H1 (cell line): ENCODE results near the gene P2RX5. TPM values are rescaled to one million over a fixed set of nuclear protein-coding genes. Genes with fewer than 3 reads are reported as not detected.

Source experiments
- CTCF ChIA-PET: fragments of 300-600 bp; sonication (Branson Sonifier 250); formaldehyde crosslinking; loops from one replicate; lab custom pipeline; 2021; ENCODE audit not compliant: partially characterized antibody; lab: Charles Lee
- POLR2A ChIA-PET: fragments of 300-600 bp; sonication (Branson Sonifier 250); formaldehyde crosslinking; loops from one replicate; lab custom pipeline; 2021; ENCODE audit warnings: inconsistent platforms; ENCODE audit not compliant: partially characterized antibody; lab: Charles Lee
- DNase-seq, 2 experiments: peaks; one replicate each; pipeline versions ENCODE4 v3.0.0 to v3.0.0-alpha.2; 2010 to 2022; ENCODE audit warnings: low spot score in 2 of 2, low read depth in 1 of 2, mixed read lengths in 1 of 2
- FAIRE-seq: peaks from 2 replicates; lab custom pipeline; 2011; peaks lifted over from hg19 to GRCh38; lab: Jason Lieb, UNC
- H2AFZ ChIP-seq: 2 replicates; pipeline ENCODE4 v1.8.1; 2012; ENCODE audit warnings: low read length, inconsistent platforms
- H2AK5ac ChIP-seq: 2 replicates; pipeline ENCODE4 v1.6.1; 2013; ENCODE audit warnings: low read depth, low read length
- H2BK120ac ChIP-seq: replicated peaks from 2 replicates; pipeline ENCODE3; 2013; ENCODE audit warnings: low read depth, low read length, inconsistent platforms
- H2BK12ac ChIP-seq: 2 replicates; pipeline ENCODE4 v1.6.1; 2013; ENCODE audit warnings: low read depth, low read length
- H2BK15ac ChIP-seq: 2 replicates; pipeline ENCODE4 v1.6.1; 2013; ENCODE audit warnings: low read length
- H2BK20ac ChIP-seq: 2 replicates; pipeline ENCODE4 v1.6.1; 2013; ENCODE audit warnings: low read length
- H2BK5ac ChIP-seq: 2 replicates; pipeline ENCODE4 v1.6.1; 2013; ENCODE audit warnings: low read depth, low read length
- H3K14ac ChIP-seq: 2 replicates; pipeline ENCODE4 v1.6.1; 2013; ENCODE audit warnings: inconsistent platforms; ENCODE audit not compliant: insufficient read length
- H3K18ac ChIP-seq: 2 replicates; pipeline ENCODE4 v1.6.1; 2013; ENCODE audit warnings: low read length; ENCODE audit errors: extremely low read depth
- H3K23ac ChIP-seq: 2 replicates; pipeline ENCODE4 v1.6.1; 2013; ENCODE audit warnings: inconsistent platforms; ENCODE audit not compliant: insufficient read length
- H3K23me2 ChIP-seq: 2 replicates; pipeline ENCODE4 v1.6.1; 2013; ENCODE audit warnings: low read depth, low read length
- H3K27ac ChIP-seq: 2 replicates; pipeline ENCODE4 v1.6.1; 2011; ENCODE audit warnings: low read depth, low read length, inconsistent platforms
- H3K27me3 ChIP-seq, 4 experiments: replicated peaks in 1 of 4; 1 replicate in 1 of 4; 2 replicates in 3 of 4; pipeline versions ENCODE4 v1.6.1 to v1.8.1; 2011 to 2013; ENCODE audit warnings: low read length in 3 of 4, mild to moderate bottlenecking in 3 of 4, inconsistent platforms in 2 of 4, mixed read lengths in 2 of 4, moderate library complexity in 1 of 4; ENCODE audit not compliant: control insufficient read depth in 3 of 4, insufficient read depth in 3 of 4; ENCODE audit errors: extremely low read depth in 1 of 4
- H3K36me3 ChIP-seq, 4 experiments: 2 replicates each; pipeline versions ENCODE4 v1.6.1 to v1.8.1; 2011 to 2013; ENCODE audit warnings: mild to moderate bottlenecking in 4 of 4, low read length in 3 of 4, moderate library complexity in 2 of 4, control low read depth in 1 of 4, inconsistent platforms in 1 of 4; ENCODE audit not compliant: insufficient read depth in 4 of 4, control insufficient read depth in 2 of 4
- H3K4ac ChIP-seq: replicated peaks from 2 replicates; pipeline ENCODE3; 2013; ENCODE audit warnings: low read length, low read depth, mixed read lengths, inconsistent platforms; ENCODE audit not compliant: insufficient read length
- H3K4me1 ChIP-seq, 4 experiments: replicated peaks in 1 of 4; 1 replicate in 1 of 4; 2 replicates in 3 of 4; pipeline versions ENCODE4 v1.6.1 to v1.8.1; 2011 to 2013; ENCODE audit warnings: low read length in 3 of 4, inconsistent platforms in 2 of 4, mixed read lengths in 1 of 4; ENCODE audit not compliant: insufficient read depth in 4 of 4, control insufficient read depth in 3 of 4
- H3K4me2 ChIP-seq, 2 experiments: 2 replicates each; pipeline versions ENCODE4 v1.6.1 to v1.8.1; 2011 to 2013; ENCODE audit warnings: low read depth in 2 of 2, low read length in 2 of 2, control low read depth in 1 of 2, inconsistent platforms in 1 of 2, mild to moderate bottlenecking in 1 of 2; ENCODE audit not compliant: insufficient read depth in 1 of 2
- H3K4me3 ChIP-seq, 4 experiments: fragments of 200-600, 300-600 bp in 1 of 4; sonication (generic), shearing (Covaris generic), sonication (Bioruptor Twin) in 1 of 4; 2 replicates each; pipeline versions ENCODE4 v1.5.1 to v1.8.1; 2011 to 2016; ENCODE audit warnings: low read length in 4 of 4, low read depth in 3 of 4, control low read depth in 2 of 4, inconsistent platforms in 2 of 4, mild to moderate bottlenecking in 2 of 4, mixed read lengths in 1 of 4, moderate library complexity in 1 of 4; ENCODE audit not compliant: insufficient read depth in 2 of 4; ENCODE audit errors: extremely low read depth in 1 of 4
- H3K56ac ChIP-seq: replicated peaks from 2 replicates; pipeline ENCODE3; 2013; ENCODE audit warnings: low read depth, mild to moderate bottlenecking, mixed read lengths, low read length, inconsistent platforms; ENCODE audit not compliant: insufficient read length
- H3K79me1 ChIP-seq: 2 replicates; pipeline ENCODE4 v1.6.1; 2013; ENCODE audit warnings: low read depth, low read length, control low read depth
- H3K79me2 ChIP-seq, 2 experiments: 2 replicates each; pipeline versions ENCODE4 v1.6.1 to v1.8.1; 2012 to 2013; ENCODE audit warnings: low read length in 2 of 2, mild to moderate bottlenecking in 2 of 2, inconsistent platforms in 1 of 2; ENCODE audit not compliant: insufficient read depth in 2 of 2, control insufficient read depth in 1 of 2
- H3K9ac ChIP-seq, 4 experiments: replicated peaks in 1 of 4; 1 replicate in 1 of 4; 2 replicates in 3 of 4; pipeline versions ENCODE4 v1.6.1 to v1.8.1; 2011 to 2013; ENCODE audit warnings: low read depth in 3 of 4, low read length in 3 of 4, control low read depth in 2 of 4, mild to moderate bottlenecking in 2 of 4, moderate library complexity in 2 of 4, inconsistent platforms in 1 of 4; ENCODE audit errors: extremely low read depth in 1 of 4
- H3K9me3 ChIP-seq, 2 experiments: 2 replicates each; pipeline versions ENCODE4 v1.6.1 to v1.8.1; 2012 to 2013; ENCODE audit warnings: mild to moderate bottlenecking in 2 of 2, moderate library complexity in 2 of 2, control low read depth in 1 of 2, inconsistent platforms in 1 of 2, low read depth in 1 of 2, low read length in 1 of 2, mixed read lengths in 1 of 2; ENCODE audit not compliant: insufficient read depth in 2 of 2
- H4K20me1 ChIP-seq, 2 experiments: replicated peaks in 1 of 2; 2 replicates each; pipeline versions ENCODE3 to v1.8.1; 2011 to 2013; ENCODE audit warnings: inconsistent platforms in 2 of 2, low read length in 2 of 2, mild to moderate bottlenecking in 1 of 2; ENCODE audit not compliant: insufficient read depth in 2 of 2, control insufficient read depth in 1 of 2
- H4K5ac ChIP-seq: 2 replicates; pipeline ENCODE4 v1.6.1; 2013; ENCODE audit warnings: low read length, low read depth, mixed read lengths, inconsistent platforms; ENCODE audit not compliant: insufficient read length
- H4K8ac ChIP-seq: 2 replicates; pipeline ENCODE4 v1.8.0; 2013; ENCODE audit warnings: mild to moderate bottlenecking, moderate library complexity, low read length, inconsistent platforms; ENCODE audit not compliant: insufficient read depth; ENCODE audit errors: extremely low read depth
- H4K91ac ChIP-seq: replicated peaks from 2 replicates; pipeline ENCODE3; 2013; ENCODE audit warnings: low read length, mixed read lengths, inconsistent platforms; ENCODE audit not compliant: insufficient read length
- BCL11A ChIP-seq, 2 experiments: IDR thresholded peaks; one replicate each; pipeline ENCODE4 v1.6.1; 2011; ENCODE audit warnings: low read depth in 2 of 2, low read length in 2 of 2, mild to moderate bottlenecking in 2 of 2
- CBX5 ChIP-seq: fragments of 300-800, 300-1000 bp; sonication (generic); IDR thresholded peaks from 2 replicates; pipeline ENCODE4 v1.7.1; 2016; ENCODE audit warnings: antibody characterized with exemption, low read length, low read depth
- CREB1 ChIP-seq: IDR thresholded peaks from 2 replicates; pipeline ENCODE4 v1.6.1; 2012; ENCODE audit warnings: inconsistent platforms
- EZH2 ChIP-seq: fragments of 200-600 bp; sonication (generic); IDR thresholded peaks from 2 replicates; pipeline ENCODE4 v1.7.1; 2012; ENCODE audit warnings: low read depth, mild to moderate bottlenecking, moderate library complexity, low read length, inconsistent platforms; ENCODE audit not compliant: severe bottlenecking
- KDM5A ChIP-seq: fragments of 200-600 bp; IDR thresholded peaks from 2 replicates; pipeline ENCODE4 v1.7.1; 2012; ENCODE audit warnings: mild to moderate bottlenecking, low read length, inconsistent platforms, mixed read lengths
- RAD21 ChIP-seq, 2 experiments: IDR thresholded peaks in 1 of 2; conservative IDR thresholded peaks in 1 of 2; 2 replicates each; pipeline ENCODE4 v1.6.1; 2011; ENCODE audit warnings: low read depth in 2 of 2, low read length in 2 of 2, improper control_type of control experiment in 1 of 2, inconsistent platforms in 1 of 2, mild to moderate bottlenecking in 1 of 2, moderate library complexity in 1 of 2
- RFX5 ChIP-seq: IDR thresholded peaks from 2 replicates; pipeline ENCODE4 v1.6.1; 2011; ENCODE audit warnings: low read depth, low read length, improper control_type of control experiment, borderline replicate concordance
- TBP ChIP-seq: IDR thresholded peaks from 2 replicates; pipeline ENCODE4 v1.6.1; 2011; ENCODE audit warnings: low read depth, low read length, improper control_type of control experiment
- WGBS, 2 experiments: shearing (Covaris generic) in 1 of 2; methylation state at CpG; one replicate each; pipeline versions ENCODE4 v1.1.6 to v1.1.7; 2013 to 2015; ENCODE audit warnings: low lambda C conversion rate in 2 of 2, mixed read lengths in 2 of 2, inconsistent platforms in 1 of 2, low coverage in 1 of 2, missing lambda C conversion rate in 1 of 2; ENCODE audit not compliant: insufficient replicate concordance in 2 of 2, insufficient coverage in 1 of 2, insufficient read length in 1 of 2; ENCODE audit errors: extremely low coverage in 1 of 2, missing lambda C conversion rate in 1 of 2; 5-methylcytosine and 5-hydroxymethylcytosine counted together
- polyA plus RNA-seq, 7 experiments: library from polyadenylated mRNA; depleted of rRNA in 3 of 7; stranded (reverse) in 5 of 7; unstranded in 2 of 7; fragments of >200 nt in 5 of 7; fragments of 200-250 nt in 2 of 7; gene quantifications; 1 replicate in 5 of 7; 2 replicates in 1 of 7; 4 replicates in 1 of 7; pipeline versions ENCODE4 v1.2.1 to v1.2.3, GENCODE V29; 2011 to 2013; ENCODE audit warnings: missing spikeins in 2 of 7, mixed read lengths in 2 of 7
- total RNA-seq: library from RNA; stranded (reverse); fragmentation: NEBNext Ultra II Directional; extraction: Animal tissue kit (Norgen Biotek cat#: 25700); gene quantifications from 2 replicates; pipeline ENCODE4 v1.2.1, GENCODE V29; 2021
- TF ChIP-seq, protein P1 (sequence below): IDR thresholded peaks from 2 replicates; pipeline ENCODE4 v1.6.1; 2011; ENCODE audit warnings: low read depth, mild to moderate bottlenecking, low read length; ENCODE audit not compliant: insufficient read depth
- TF ChIP-seq, protein P2 (sequence below), 3 experiments: IDR thresholded peaks; 1 replicate in 2 of 3; 2 replicates in 1 of 3; pipeline versions ENCODE4 v1.5.1 to v1.6.1; 2011; ENCODE audit warnings: low read length in 3 of 3, mild to moderate bottlenecking in 3 of 3, inconsistent platforms in 2 of 3, low read depth in 1 of 3, moderate library complexity in 1 of 3; ENCODE audit not compliant: insufficient read depth in 1 of 3; ENCODE audit errors: control extremely low read depth in 1 of 3

The P2RX5 gene
- total and polyA plus RNA-seq, 2 of the 8 experiments (the other 6 are each of a cell fraction or from before 2014, with no cell fraction given): 12.0 to 15.6 TPM

DNA sequence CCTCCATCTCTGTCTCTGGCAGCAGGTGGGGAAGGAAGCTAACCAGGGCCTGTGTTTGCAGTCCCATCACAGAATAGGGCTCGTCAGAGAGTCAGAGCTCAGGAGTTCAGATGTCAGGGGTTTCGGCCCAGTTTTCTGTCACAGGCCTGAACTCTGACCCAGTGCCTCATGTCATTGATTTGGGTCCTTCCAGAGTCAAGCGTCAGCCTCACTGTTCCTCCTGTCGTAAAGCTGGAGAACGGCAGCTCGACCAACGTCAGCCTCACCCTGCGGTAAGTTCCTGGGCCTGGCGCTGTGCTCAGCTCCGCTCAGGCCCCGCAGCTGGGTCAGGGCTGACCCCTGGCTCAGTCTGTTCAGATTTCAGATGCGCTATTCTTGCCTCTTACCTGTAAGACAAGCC lies 48.7 kb downstream of the P2RX5 start:
- Histone ChIP-seq H3K23me2 (no peaks in the 10 kb centered on the region), H3K4me2 (no peak overlapping the region), H4K91ac (no peak overlapping the region), H3K14ac (no peak overlapping the region), H3K56ac (no peak overlapping the region), H3K4me1 (no peaks in the 10 kb centered on the region), H3K79me2 (no peaks in the 10 kb centered on the region; a peak in 1 of 4 replicates), H2BK120ac (no peak overlapping the region), H2BK5ac (no peak overlapping the region), H2BK12ac (no peak overlapping the region), H3K23ac (no peak overlapping the region), H3K36me3 (peaks cover 0 to 5% (median 2%) of the 10 kb centered on the region in 4 experiments; a peak in 4 of 8 replicates), H3K4me3 (no peak overlapping the region), H4K20me1 (peaks cover 0 to 2% of the 10 kb centered on the region in 2 experiments), H3K4ac (no peak overlapping the region), H2AK5ac (no peak overlapping the region), H3K9ac (no peak overlapping the region), H3K27ac (0 out of 2 replicates have a peak overlapping the region, but pooled peaks have one; percentile 16), H4K8ac (0 out of 2 replicates have a peak overlapping the region, but pooled peaks have one; percentile 36), H3K27me3 (no peaks in the 10 kb centered on the region; a peak in 1 of 7 replicates), H3K18ac (no peak overlapping the region), H4K5ac (no peak overlapping the region), H2BK15ac (no peak overlapping the region), H3K79me1 (no peaks in the 10 kb centered on the region), H3K9me3 (no peaks in the 10 kb centered on the region), H2AFZ (no peak overlapping the region), H2BK20ac (no peak overlapping the region)
- 89% methylated on average over 12 of the region's 12 CpGs; no CpG with 5 or more reads in 1 of the 2 experiments for WGBS, 2 experiments
- CTCF ChIA-PET: interaction anchor here (0.7 to 2.9 kb wide), 17 partner anchors 8 to 113 kb away, joined by 3 to 20 read pairs (median 5); partner anchors contain the start of genes CTNS and SHPK
- no peak for DNase-seq
- no peak for FAIRE-seq
- POLR2A ChIA-PET: interaction anchor here (0.8 to 18.4 kb wide), 7 partner anchors 9 to 607 kb away, joined by 3 to 194 read pairs (median 8); partner anchors contain the start of genes CTNS, EMC6, SHPK and TAX1BP3
- TF ChIP-seq TBP (no peak), EZH2 (no peak), RFX5 (no peak), KDM5A (no peak), BCL11A (IDR thresholded peaks at IDR 0.05; ENCODE audit: low read depth in 2 of 2, low read length in 2 of 2) (no peak), RAD21 (IDR thresholded peaks at IDR 0.05 in 1 of 2, conservative IDR thresholded peaks at IDR 0.05 in 1 of 2; ENCODE audit: low read depth in 2 of 2, low read length in 2 of 2) (no peak), CBX5 (no peak), CREB1 (no peak)
- TF ChIP-seq, protein P1, sequence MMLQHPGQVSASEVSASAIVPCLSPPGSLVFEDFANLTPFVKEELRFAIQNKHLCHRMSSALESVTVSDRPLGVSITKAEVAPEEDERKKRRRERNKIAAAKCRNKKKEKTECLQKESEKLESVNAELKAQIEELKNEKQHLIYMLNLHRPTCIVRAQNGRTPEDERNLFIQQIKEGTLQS: no peak
- TF ChIP-seq, protein P2, sequence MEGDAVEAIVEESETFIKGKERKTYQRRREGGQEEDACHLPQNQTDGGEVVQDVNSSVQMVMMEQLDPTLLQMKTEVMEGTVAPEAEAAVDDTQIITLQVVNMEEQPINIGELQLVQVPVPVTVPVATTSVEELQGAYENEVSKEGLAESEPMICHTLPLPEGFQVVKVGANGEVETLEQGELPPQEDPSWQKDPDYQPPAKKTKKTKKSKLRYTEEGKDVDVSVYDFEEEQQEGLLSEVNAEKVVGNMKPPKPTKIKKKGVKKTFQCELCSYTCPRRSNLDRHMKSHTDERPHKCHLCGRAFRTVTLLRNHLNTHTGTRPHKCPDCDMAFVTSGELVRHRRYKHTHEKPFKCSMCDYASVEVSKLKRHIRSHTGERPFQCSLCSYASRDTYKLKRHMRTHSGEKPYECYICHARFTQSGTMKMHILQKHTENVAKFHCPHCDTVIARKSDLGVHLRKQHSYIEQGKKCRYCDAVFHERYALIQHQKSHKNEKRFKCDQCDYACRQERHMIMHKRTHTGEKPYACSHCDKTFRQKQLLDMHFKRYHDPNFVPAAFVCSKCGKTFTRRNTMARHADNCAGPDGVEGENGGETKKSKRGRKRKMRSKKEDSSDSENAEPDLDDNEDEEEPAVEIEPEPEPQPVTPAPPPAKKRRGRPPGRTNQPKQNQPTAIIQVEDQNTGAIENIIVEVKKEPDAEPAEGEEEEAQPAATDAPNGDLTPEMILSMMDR (IDR thresholded peaks at IDR 0.05; ENCODE audit: control extremely low read depth in 1 of 3, insufficient read depth in 1 of 3, low read depth in 1 of 3, low read length in 3 of 3): no peak
